Raji (cell line): ENCODE data around the gene BPI.

Experiments used
- POLR2A ChIP-seq: IDR thresholded peaks from 2 replicates; pipeline ENCODE4 v1.6.1; 2011; ENCODE audit warnings: low read depth, low read length, control low read depth; ENCODE audit not compliant: insufficient read depth

Gene BPI

DNA sequence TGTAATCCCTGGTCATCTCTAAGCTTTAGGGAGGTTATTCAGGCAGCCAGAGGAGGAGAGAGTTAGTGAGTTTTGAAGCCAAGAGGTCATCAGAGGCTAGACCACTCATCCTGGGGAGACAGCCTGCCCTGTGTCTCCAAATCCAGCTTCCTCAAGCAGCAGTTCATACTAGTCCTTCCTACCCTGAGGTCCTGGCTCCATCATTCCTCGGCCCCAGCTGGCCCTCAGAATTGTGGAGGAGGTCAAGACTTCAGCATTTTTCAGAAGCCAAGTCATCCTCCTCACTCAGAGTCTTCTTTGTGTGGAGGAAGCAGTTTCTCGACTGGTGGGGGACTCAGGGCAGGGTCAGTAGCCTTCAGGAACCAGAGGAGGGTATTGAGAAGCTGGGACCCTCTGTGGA is 31.0 kb upstream of the BPI start:
- no peak for TF ChIP-seq POLR2A

DNA sequence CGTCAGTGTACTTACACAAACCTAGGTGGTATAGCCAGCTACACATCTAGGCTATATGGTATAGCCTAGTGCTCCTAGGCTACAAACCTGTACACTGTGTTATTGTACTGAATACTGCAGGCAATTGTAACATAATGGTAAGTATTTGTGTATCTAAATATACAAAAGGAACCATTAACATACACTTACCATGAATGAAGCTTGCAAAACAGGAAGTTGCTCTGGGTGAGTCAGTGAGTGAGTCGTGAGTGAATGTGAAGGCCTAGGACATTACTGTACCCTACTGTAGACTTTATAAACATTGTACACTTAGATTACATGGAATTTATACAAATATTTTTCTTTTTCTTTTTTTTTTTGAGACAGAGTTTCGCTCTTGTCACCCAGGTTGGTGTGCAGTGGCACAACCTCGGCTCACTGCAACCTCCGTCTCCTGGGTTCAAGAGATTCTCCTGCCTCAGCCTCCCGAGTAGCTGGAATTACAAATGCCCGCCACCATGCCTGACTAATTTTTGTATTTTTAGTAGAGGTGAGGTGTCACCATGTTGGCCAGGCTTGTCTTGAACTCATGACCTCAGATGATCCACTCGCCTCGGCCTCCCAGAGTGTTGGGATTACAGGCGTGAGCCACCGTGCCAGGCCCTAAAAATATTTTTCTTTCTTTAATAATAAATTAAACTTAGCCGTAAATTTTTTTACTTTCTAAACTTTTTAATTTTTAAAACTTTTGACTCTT is 28.0 kb upstream of the BPI start:
- no peak for TF ChIP-seq POLR2A

- TF ChIP-seq POLR2A: no peak
Observed at GRCh38 chr20:38277285-38277684, 26.7 kb upstream of the BPI start.

GRCh38 chr20:38277691-38278090 is 26.3 kb upstream of the BPI start:
- TF ChIP-seq POLR2A: no peak

GRCh38 chr20:38278131-38278530 is 25.8 kb upstream of the BPI start:
- TF ChIP-seq POLR2A: no peak

- TF ChIP-seq POLR2A: no peak
Observed at GRCh38 chr20:38278763-38279162, 25.2 kb upstream of the BPI start.

- TF ChIP-seq POLR2A: no peak
Observed at GRCh38 chr20:38283236-38283635, 20.7 kb upstream of the BPI start.

- TF ChIP-seq POLR2A: no peak
Observed at GRCh38 chr20:38284893-38285444, 19.0 kb upstream of the BPI start.

DNA sequence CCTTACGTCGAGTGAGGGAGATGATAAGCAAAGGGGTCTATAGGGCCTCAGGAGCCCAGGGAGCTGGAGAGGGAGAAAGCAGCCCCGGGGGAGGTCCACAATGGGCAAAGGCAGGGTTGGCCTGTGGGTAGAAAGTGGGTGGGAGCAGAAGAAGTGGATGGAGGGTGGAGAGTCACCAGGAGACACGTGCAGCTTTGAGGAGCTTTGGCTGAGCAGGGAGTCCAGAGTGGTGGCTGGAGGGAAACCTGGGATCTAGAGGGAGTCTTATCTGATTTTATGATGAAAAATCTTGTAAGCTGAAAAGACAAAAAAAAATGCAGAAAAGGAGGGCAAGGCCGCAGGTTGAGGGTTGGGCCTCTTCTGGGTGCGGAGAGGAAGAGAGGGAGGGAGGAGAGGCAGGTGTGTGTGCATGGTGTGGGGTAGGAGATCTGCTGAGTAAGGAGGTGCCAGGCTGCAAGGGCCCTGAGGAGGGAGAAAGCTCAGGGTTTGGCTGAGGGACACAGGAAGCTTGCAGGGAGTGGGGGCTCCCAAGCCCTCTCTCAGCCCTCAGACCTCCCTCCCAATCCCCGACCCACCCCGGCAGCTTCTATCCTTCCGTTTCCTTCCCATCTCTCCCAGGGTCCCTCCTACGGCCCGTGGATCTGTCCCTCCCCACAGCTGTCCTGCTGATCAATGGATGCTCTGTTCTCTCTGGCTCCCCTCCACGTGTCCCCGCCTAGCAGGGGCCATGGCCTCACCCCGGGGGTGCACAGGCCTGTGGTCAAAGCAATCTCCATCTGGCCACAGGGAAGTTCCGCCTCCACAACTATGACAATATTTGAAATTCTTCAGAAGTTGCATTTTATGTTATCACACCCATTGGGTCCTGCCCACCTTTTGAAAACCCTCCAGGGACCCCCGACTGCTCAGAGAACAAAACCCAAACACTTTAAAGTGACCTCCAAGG is 17.1 kb upstream of the BPI start:
- TF ChIP-seq POLR2A: no peak

DNA sequence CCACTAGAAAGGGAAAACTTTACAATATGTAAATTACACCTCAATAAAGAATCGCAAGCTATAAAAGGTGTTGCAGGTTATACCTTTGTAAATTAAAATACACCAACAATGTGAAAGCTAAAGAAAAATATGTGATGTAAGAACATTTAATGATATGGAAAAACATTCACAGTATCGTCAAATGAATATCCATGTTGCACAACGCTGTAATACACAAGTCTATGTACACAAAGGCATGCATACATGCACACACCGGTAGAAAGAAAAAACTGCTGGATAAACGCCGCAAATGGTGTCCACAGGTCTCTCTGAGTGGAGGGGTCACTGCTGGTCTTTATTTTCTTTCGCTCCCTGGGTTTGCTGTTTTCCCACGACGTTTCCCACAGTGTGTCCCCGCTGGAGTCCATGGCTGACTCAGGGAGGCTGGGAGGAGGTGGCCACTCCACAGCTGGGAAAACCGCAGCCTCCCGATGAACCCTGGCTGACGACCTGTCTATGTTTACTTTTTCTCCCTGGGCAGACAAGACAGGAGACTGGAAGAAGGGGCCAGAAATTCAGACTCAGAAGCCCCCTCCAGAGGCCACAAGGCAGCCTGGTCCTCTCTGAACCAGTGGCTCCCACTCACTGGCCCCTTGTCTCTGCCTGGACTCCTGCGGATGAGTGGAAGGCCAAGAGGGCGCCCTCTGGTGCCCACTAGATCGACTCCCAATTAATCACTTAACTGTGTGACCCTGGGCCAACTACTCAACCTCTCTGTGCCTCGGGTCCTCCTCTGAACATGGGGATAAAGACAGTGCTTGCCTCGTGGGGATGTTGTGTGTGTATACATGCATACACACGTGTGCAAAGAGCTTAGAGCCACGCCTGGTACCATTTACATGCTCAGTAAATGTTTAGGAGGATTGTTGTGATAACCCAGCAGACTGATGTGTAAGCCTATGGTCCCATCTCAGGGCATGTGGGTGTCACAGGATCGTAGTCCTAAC is 12.8 kb upstream of the BPI start:
- TF ChIP-seq POLR2A: no peak

- TF ChIP-seq POLR2A: no peak
Observed at GRCh38 chr20:38291966-38292365, 12.0 kb upstream of the BPI start.

DNA sequence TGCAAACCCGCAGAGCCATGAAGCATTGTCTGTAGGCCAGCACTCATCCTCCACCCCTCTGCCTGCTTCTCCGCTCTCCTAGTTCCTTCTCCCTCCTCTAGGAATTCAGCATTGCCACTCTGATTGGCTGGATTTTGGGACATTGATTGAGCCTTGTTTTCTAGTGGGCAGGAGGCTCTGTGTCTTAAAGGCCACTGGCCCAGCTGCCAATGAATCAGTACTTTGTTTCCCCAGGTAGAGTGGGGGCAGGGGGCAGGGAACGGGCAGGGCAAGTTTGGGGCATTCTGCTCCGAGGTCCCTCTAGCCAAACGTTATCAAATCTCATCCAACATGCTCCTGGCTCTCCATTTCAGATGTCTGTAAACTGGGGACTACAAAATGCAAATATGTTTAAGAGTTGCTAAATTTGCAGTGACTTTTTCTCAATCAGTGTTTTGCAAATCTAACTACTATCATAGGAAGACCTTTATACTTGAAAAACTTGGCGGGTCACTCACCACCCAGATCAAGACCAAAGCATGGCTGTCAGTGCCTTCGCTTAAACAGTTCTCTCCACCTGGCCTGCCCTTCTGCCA is 10.4 kb upstream of the BPI start:
- no peak for TF ChIP-seq POLR2A

DNA sequence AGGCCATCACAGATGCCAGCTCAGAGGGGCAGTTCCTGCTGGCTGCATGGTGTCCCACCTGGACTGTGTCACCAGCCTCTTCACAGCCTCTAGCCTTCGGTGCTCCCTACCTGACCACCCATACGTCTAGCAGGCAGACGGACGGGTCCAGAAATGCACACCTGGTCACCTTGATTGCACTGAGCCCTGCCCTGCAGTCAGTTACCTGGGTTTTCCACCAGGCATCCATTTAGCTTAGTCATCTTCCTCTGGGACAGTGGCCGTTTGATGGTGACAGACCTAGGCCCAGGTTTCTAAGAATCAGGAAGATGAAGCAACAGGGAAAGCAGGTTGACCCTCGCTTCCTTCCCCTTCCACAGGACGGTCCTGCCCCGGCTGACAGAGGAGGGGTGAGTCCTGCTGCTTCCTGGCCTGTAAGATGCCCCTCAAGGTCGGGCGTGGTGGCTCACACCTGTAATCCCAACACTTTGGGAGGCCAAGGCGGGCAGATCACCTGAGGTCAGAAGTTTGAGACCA is 9.8 kb upstream of the BPI start:
- TF ChIP-seq POLR2A: no peak

- TF ChIP-seq POLR2A: no peak
Observed at GRCh38 chr20:38295811-38296210, 8.1 kb upstream of the BPI start.
